Fibroblast of lung (primary cell): ENCODE results near the gene DDI2.

Experiments
- EZH2 ChIP-seq: IDR thresholded peaks from 2 replicates; pipeline ENCODE4 v1.5.1; 2012; ENCODE audit warnings: low read length, control low read depth, mild to moderate bottlenecking; ENCODE audit errors: missing control alignments
- TF ChIP-seq, protein P1 (sequence below), 2 donors: IDR thresholded peaks in 1 of 2; conservative IDR thresholded peaks in 1 of 2; 1 replicate in 1 of 2; 2 replicates in 1 of 2; pipeline ENCODE4 v1.5.1; 2011 to 2012; ENCODE audit warnings: low read length in 2 of 2, control low read depth in 1 of 2, inconsistent platforms in 1 of 2, low read depth in 1 of 2, mild to moderate bottlenecking in 1 of 2

DNA sequence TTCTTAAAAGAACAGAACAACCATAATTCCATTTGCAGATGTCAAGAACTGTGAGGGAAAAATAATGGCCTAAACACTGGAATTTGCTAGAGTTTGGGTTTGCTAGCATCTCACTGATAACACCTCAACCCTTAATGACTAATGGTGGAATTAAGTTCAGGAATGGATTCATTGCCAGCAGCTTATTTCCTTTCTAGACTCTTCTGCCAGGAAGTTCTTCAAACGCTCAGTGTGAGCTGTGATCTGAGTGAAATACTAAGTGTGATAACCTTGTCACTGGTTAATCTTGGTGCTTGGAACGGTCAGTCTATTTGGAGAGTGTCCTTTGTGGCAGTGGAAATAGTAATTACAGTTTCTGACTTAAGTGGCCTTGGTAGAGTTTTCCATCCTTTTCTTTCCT, 45.2 kb downstream of the DDI2 start:
- TF ChIP-seq, protein P1, sequence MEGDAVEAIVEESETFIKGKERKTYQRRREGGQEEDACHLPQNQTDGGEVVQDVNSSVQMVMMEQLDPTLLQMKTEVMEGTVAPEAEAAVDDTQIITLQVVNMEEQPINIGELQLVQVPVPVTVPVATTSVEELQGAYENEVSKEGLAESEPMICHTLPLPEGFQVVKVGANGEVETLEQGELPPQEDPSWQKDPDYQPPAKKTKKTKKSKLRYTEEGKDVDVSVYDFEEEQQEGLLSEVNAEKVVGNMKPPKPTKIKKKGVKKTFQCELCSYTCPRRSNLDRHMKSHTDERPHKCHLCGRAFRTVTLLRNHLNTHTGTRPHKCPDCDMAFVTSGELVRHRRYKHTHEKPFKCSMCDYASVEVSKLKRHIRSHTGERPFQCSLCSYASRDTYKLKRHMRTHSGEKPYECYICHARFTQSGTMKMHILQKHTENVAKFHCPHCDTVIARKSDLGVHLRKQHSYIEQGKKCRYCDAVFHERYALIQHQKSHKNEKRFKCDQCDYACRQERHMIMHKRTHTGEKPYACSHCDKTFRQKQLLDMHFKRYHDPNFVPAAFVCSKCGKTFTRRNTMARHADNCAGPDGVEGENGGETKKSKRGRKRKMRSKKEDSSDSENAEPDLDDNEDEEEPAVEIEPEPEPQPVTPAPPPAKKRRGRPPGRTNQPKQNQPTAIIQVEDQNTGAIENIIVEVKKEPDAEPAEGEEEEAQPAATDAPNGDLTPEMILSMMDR (conservative IDR thresholded peaks at IDR 0.05 in 1 of 2, IDR thresholded peaks at IDR 0.05 in 1 of 2; ENCODE audit: low read depth in 1 of 2, low read length in 2 of 2) = no peak
- no peak for TF ChIP-seq EZH2
